Stimulated activated CD4-positive, alpha-beta T cell treated with anti-CD3 and anti-CD28 coated beads, TNF-alpha, amount 100 ng/mL, for 24 hours (primary cell): ENCODE measurements around the gene MPP3.

Experiments
- DNase-seq, 3 experiments: peaks; one replicate each; pipeline ENCODE4 v3.0.0-alpha.2; 2020; ENCODE audit warnings: low read depth in 3 of 3

Gene MPP3

GRCh38 chr17:43772877-43773648, 59.9 kb downstream of the MPP3 start:
- no peak for DNase-seq

GRCh38 chr17:43771463-43771862, 61.5 kb downstream of the MPP3 start:
- DNase-seq: no peak

GRCh38 chr17:43770957-43771356, 62.0 kb downstream of the MPP3 start:
- DNase-seq: no peak

- DNase-seq: no peak
Observed at GRCh38 chr17:43769859-43770258, 63.1 kb downstream of the MPP3 start.

- DNase-seq: no peak
Observed at GRCh38 chr17:43769426-43769825, 63.5 kb downstream of the MPP3 start.

GRCh38 chr17:43768943-43769342, 64.0 kb downstream of the MPP3 start:
- no peak for DNase-seq

GRCh38 chr17:43768382-43768781, 64.6 kb downstream of the MPP3 start:
- no peak for DNase-seq

GRCh38 chr17:43767713-43768059, 65.3 kb downstream of the MPP3 start:
- no peak for DNase-seq

GRCh38 chr17:43767053-43767712, 65.8 kb downstream of the MPP3 start:
- no peak for DNase-seq

GRCh38 chr17:43766413-43767052, 66.4 kb downstream of the MPP3 start:
- DNase-seq: peak in 2 of 3 experiments; percentile 25 to 33

- peak; percentile 78 to 92 (median 90) for DNase-seq
Observed at GRCh38 chr17:43760254-43760852, 72.6 kb downstream of the MPP3 start.

- no peak for DNase-seq
Observed at GRCh38 chr17:43759836-43760235, 73.1 kb downstream of the MPP3 start.

- DNase-seq: no peak
Observed at GRCh38 chr17:43758497-43759174, 74.3 kb downstream of the MPP3 start, which contains the start of gene SOST. SOST (minus strand) TSS chr17:43758791; CDS start chr17:43758741, 50 bp downstream.

GRCh38 chr17:43758086-43758485, 74.9 kb downstream of the MPP3 start:
- no peak for DNase-seq

- no peak for DNase-seq
Observed at GRCh38 chr17:43757171-43757660, 75.7 kb downstream of the MPP3 start.

GRCh38 chr17:43756201-43756600, 76.7 kb downstream of the MPP3 start:
- DNase-seq: no peak

- DNase-seq: peak in 1 of 3 experiments; percentile 11
Observed at GRCh38 chr17:43755389-43755875, 77.5 kb downstream of the MPP3 start.

GRCh38 chr17:43754947-43755346, 78.0 kb downstream of the MPP3 start:
- no peak for DNase-seq

GRCh38 chr17:43753493-43754129, 79.3 kb downstream of the MPP3 start:
- no peak for DNase-seq
